GM19023 (cell line): ENCODE data around the gene PNKP.
A peak's percentile ranks its signal among the peaks of the same experiment; 100 is the strongest.
"Not testable (repeated sequence)": the region's sequence is repeated elsewhere in the genome, so short reads cannot be mapped to it uniquely, and the experiment has no call there.

Source experiments
- ATAC-seq: cut with Tn5 transposase; IDR thresholded peaks from one replicate; pipeline ENCODE4 v1.9.1; 2021; ENCODE audit warnings: mild to moderate bottlenecking, moderate library complexity; ENCODE audit not compliant: unreplicated experiment

PNKP gene

DNA sequence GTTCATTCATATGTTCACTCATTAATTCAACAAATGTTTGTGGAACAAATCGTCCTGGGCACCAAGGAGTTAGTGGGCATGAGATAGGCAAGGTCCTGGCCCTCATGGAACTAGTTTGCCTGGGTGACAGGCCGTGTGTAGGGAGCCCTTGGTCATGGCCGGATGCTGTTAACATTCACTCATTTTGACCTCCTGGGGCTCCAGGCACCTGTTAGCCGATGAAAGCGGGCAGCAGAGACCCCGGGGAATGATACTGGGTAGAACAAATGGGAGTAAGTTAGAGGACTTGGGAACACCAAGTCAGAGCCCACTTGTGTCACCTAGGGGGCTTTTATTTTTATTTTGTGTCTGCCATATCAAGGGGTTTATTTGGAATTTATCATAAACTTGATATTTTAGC is 42.7 kb downstream of the PNKP start:
- ATAC-seq = no peak

DNA sequence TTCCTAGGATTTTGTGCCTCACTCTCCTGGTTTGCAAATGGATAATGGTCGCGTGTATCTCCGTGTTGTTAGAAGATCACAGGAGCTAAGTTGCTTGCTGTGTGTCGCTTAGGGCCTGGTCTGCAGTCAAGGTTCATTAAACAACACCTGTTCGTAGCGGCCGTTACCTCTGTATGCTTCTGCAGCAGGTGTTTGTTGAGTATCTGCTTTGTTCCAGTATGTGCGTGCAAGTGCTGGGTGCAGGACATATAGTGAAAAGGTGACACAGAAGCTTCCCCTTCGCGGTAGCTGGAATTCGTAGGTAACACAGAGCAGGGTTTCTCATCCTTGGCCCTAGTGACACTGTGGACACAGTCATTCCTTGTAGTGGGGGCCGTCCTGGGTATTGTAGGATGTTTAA is 43.9 kb downstream of the PNKP start:
- ATAC-seq = no peak

DNA sequence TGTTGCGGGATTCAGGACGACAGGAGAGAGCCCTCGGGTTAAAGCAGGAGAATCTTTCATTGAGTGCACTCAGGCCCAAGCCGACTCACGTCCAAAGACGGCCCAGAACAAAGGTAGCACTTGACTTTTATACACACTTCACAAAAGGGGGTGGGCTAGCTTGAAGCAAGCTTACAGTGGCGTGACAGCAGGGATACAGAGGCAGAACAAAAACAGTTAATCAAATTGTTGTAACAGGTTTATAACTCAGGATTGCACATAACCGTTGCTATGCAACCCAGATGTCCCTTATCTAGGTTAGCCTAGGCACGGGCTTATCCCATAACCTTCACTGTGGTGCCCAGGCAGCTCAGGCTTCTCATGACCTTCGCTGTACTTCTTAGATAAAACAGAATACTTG is 47.3 kb downstream of the PNKP start:
- ATAC-seq = no peak

DNA sequence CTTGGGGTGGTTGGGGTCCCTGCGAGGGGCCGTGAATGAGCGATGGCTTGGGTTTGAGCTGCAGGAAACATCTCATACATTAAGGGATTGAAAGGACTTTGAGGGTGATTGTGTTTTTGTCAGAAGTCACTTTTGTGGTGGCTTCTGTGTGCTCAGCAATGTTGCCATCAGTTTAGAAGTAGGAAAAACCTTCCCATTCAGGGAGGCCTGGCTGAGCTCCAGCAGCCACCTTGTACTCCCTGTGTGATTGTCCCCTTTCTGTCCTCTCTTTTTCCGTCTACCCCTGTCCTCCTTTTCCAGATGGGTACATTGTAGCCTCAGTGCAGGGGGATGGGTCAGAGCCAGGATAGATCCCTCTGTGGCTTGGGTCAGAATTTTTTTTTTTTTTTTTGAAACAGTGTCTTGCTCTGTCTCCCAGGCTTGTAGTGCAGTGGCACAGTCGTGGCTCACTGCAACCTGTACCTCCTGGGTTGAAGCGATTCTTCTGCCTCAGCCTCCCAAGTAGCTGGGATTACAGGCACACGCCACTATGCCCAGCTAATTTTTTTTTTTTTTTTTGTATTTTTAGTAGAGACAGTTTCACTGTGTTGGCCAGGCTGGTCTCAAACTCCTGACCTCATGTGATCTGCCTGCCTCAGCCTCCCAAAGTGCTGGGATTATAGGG is 47.8 kb downstream of the PNKP start:
- ATAC-seq = not testable (repeated sequence)

DNA sequence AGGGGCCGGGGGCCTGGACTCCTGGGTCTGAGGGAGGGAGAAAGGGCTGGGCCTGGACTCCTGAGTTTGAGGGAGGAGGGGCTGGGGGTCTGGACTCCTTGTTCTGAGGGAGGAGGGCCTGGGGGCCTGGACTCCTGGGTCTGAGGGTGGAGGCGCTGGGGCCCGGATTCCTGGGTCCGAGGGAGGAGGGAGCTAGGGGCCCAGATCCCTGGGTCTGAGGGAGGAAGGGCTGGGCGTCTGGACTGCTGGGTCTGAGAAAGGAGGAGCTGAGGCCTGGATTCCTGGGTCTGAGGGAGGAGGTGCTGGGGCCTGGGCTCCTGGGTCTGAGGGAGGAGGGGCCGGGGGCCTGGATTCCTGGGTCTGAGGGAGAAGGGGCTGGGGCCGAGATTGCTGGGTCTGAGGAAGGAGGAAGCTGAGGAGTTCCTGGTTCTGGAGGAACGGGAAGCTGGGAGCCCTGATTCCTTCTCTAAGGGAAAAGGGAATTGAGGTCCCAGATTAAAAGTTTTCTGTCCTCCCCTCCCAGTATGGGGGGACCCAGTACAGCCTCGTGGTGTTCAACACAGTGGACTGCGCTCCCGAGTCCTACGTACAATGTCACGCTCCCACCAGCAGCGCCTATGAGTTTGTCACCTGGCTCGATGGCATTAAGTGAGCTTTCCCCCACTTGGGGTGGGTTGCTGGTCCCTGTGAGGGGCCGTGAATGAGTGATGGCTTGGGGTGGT is 48.6 kb downstream of the PNKP start:
- peak; percentile 3 for ATAC-seq

DNA sequence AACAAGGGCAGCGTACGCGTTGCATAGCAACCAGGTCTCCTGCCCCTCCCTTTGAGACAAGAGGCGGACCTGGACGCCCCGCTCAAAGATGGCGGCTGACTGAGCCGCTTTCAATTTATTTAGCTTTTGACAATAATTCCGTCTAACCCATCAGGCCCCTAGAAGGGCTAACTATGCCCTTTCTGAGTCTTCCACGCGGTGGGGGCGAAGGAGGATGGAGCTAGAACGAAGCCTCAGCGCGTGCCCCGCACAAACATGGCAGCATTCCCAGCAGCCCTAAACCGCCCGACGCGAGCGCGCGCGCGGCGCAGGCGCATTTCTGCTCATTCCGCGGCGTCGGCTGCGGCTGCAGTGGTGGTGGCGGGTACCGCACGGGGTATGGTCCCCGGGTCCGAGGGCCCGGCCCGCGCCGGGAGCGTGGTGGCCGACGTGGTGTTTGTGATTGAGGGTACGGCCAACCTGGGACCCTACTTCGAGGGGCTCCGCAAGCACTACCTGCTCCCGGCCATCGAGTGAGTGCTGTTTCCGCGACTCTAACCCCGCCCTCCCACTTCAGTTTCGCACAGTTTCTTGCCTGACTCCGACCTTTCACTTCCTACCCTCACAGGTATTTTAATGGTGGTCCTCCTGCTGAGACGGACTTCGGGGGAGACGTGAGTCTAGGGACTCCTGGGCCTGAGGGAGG is 49.3 kb downstream of the PNKP start, which contains the start of gene MED25:
Gene MED25, plus strand, starts transcription at position 326 of the 685 bp plus-strand sequence. Its CDS starts 53 bp downstream, at position 379.
- peak; percentile 78 for ATAC-seq

DNA sequence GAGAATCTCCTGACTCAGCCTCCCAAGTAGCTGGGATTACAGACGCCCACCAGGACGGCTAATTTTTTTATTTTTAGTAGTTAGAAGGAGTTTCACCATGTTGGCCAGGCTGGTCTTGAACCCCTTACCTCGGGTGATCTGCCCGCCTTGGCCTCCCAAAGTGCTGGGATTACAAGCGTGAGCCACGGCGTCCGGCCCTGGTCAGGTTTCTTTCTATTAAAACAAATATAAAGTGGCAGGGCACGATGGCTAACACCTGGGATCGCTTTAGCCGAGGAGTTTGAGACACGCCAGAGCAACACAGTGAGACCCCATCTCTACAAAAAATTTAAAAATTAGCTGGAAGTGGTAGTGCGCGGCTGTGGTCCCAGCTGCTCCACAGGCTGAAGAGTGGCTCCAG is 50.8 kb downstream of the PNKP start:
- no peak for ATAC-seq

DNA sequence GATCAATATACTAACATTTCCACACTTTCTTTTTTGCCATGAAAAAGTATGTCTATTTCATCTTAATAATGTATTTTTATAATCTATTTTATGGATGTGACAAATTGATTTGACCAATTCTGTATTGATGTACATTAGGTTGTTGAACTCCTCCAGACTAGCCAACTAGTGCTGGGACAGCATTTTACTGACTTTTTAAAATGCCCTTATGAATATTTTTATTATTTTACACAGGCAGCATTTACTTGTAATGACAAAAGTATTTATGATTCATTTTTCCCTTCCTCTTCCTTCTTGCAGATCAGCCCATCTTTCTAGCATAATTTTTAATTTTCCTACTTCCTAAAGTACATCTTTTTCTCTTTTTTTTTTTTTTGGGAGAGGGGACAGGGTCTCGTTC is 53.4 kb downstream of the PNKP start:
- ATAC-seq = no peak

DNA sequence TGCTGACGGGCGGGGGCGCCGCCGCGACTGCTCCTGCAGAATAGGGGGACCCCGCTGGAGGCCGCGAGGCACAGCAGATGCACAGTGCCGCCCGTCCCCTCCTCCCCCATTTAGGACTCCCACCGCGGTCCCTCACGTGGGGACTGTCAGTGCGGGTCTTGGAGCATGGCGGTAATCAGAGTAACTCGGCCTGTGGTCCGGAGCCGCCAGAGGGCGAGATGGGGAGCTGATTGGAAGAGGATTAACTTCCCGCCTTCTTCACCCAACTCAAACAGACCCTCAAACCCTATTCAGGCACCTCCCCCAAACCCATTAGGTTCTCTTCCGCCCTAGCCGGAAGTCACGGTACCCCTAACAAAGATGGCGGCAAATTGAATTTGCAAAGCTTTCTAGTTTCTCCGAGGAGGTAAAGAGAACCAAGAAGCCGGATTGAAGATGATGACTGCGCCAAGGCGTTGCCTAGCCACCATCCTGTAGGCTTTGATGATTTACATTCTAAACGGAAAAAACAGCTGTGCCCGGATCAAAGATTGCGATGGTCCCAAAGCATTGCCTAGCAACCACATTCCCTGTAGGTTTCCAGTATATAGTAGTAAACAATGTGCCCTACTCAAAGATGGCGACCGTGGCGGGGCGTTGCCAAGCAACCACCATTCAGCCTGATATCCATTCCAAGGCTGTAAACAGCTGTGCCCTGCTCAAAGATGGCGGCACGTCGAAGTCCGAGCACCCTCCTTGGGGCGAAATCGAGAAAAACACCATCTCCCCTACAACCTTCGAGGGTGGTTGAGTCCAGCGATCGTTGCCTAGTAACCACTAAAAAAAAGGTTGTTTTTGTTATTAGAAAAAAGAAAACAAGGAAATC is 54.1 kb downstream of the PNKP start, which contains the start of gene FUZ:
Gene FUZ, minus strand, starts transcription at position 296 of the 865 bp plus-strand sequence. Its CDS starts 186 bp downstream, at position 110.
- peak; percentile 36 for ATAC-seq

DNA sequence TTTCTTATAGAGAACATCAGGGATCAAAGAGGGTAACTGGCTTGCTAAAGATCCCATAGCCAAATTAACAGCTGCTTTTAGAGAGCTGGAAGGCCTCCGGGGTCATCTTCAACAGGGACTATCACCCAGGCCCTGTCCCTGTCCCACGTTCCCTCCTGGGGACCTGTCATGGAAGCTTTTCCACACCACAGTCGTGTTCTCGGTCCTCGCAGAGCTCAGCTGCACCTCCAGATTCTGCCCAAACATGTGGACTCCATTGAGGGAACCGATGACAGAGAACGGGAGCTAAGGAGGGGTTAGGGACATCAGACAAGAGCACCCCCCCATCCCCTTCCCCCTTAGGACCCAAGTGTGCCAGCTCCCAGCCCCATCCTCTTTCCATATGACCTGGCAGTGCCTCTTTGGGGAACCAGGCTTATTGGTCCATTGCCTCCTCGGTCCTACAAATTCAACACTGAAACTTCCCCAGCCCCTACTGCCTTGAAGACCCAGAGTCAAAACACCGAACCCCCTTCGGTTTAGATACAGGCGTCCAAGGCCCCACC is 54.9 kb downstream of the PNKP start:
- no peak for ATAC-seq

DNA sequence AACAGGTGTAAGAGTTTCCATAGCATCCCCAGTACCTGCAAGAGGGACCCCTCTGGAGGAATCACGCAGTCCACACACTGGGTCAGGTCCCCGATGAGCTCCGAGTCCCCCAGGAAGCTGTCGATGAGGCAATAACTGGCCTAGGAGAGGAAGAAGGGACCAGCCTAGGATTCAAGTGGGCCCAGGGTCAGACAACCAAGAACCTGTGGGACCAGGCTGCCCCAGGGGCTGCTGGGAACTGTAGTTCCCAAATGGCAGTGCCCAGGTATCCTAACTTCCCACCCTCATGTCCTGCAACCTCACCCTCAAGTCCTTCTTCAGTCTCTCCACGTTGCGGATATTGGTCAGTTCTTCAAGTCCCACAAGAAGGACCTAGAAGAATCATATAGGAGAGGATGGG is 56.0 kb downstream of the PNKP start:
- no peak for ATAC-seq
